Measurements from ENCODE around the gene UNC5CL.
A peak's percentile ranks its signal among the peaks of the same experiment; 100 is the strongest.

Gene UNC5CL, protein sequence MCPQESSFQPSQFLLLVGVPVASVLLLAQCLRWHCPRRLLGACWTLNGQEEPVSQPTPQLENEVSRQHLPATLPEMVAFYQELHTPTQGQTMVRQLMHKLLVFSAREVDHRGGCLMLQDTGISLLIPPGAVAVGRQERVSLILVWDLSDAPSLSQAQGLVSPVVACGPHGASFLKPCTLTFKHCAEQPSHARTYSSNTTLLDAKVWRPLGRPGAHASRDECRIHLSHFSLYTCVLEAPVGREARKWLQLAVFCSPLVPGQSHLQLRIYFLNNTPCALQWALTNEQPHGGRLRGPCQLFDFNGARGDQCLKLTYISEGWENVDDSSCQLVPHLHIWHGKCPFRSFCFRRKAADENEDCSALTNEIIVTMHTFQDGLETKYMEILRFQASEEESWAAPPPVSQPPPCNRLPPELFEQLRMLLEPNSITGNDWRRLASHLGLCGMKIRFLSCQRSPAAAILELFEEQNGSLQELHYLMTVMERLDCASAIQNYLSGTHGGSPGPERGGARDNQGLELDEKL

GRCh38 chr6:41039060-41039998 lies at the start of gene UNC5CL:
UNC5CL (minus strand) TSS chr6:41039221; CDS start chr6:41035074, 4,147 bp downstream.
- peak; percentile 55 for DNase-seq (ENCODE audit: low read depth)

GRCh38 chr6:41088451-41088850 lies 49.4 kb upstream of the UNC5CL start:
- no peak for DNase-seq (ENCODE audit: low read depth)

DNA sequence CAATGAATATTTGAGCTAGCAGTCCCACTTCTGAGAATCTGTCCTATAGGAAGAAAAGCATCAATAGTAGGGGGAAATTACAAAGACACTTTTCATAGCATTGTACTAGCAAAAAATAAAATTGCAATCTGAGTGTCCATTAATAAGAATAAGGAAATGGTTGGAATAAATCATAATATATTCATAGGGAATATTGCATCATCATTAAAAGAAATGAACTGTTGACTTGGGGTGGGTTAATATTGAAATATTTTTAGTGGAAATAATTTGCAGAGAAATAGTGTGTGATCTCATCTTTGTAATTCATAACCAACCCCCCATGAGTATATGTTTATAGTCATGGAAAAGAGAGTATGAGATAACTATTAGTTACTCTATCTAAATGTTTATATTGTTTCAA lies 46.2 kb upstream of the UNC5CL start:
- DNase-seq (ENCODE audit: low read depth): no peak

DNA sequence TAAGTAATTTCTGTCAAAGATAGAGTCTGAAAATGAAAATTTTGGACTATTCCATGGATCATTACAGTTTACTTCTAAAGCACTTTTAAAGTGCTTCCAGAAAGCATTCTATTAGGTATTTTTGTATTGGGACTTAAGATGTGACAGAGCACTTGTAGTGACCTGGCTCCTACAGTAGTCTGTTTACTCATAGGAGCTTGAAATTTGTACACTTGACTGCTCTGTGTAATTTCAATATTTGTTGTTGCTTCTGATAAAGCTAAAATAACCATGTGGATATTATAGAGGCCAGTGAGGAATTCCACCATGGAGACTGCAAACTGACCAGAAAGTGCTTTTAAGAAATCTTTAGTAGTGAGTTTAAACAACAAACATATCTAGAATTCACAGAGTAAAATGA lies 44.1 kb upstream of the UNC5CL start:
- no peak for DNase-seq (ENCODE audit: low read depth)

DNA sequence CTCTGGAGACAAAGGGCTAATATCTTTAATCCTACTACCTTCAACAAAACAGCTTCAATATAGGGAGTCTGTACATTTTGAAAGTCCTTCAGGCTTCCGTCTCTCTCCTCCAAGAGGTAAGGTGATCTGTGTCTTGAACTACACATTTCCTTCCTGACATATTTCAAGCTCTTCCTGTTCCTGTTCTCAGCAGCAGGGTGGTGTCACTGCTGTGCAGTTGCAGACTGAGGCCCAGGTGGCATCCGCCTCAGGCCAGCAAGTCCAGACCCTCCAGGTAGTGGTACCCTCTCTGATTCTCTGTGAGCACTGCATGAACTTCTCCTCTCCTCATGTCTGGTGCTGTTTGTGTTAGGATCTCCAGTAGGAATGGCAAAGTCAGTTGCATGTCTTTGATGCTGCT lies 41.6 kb upstream of the UNC5CL start:
- no peak for DNase-seq (ENCODE audit: low read depth)

DNA sequence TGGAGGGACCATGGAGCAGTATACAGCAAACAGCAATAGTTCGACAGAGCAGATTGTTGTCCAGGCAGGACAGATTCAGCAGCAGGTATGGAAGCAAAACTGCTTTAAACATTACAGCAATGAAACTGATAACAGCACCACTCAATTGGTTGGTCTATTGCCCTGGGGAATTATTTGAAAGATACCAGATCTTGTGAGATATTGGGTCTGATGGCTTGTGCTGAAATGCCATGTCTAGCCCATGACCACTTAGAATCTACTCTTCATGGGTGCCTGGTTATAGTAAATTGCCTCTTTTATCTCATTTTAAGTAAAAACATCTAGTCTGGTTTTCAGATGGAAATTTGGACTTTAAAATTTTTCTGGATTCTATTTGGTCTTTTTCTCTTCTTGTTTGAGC lies 40.1 kb upstream of the UNC5CL start:
- no peak for DNase-seq (ENCODE audit: low read depth)

DNA sequence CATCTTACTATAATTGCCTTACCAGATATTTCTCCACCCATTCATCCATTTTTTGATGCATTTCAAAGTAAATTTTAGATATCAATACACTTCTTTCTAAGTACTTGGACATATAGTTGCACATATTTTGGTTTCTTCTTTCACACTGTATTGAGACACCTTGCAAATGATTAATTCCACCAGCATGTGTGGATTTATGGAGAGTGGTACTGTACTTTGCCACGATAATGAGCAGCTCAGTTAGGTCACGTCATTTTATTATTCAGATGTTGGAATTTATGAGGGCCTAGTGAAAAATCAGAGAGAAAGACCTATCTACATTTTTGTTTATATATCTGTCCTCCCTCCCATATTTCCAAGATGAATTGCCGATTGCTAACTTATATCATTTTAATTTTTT lies 39.1 kb upstream of the UNC5CL start:
- no peak for DNase-seq (ENCODE audit: low read depth)

- DNase-seq (ENCODE audit: low read depth): no peak
Measured at GRCh38 chr6:41077536-41077935, 38.5 kb upstream of the UNC5CL start.

DNA sequence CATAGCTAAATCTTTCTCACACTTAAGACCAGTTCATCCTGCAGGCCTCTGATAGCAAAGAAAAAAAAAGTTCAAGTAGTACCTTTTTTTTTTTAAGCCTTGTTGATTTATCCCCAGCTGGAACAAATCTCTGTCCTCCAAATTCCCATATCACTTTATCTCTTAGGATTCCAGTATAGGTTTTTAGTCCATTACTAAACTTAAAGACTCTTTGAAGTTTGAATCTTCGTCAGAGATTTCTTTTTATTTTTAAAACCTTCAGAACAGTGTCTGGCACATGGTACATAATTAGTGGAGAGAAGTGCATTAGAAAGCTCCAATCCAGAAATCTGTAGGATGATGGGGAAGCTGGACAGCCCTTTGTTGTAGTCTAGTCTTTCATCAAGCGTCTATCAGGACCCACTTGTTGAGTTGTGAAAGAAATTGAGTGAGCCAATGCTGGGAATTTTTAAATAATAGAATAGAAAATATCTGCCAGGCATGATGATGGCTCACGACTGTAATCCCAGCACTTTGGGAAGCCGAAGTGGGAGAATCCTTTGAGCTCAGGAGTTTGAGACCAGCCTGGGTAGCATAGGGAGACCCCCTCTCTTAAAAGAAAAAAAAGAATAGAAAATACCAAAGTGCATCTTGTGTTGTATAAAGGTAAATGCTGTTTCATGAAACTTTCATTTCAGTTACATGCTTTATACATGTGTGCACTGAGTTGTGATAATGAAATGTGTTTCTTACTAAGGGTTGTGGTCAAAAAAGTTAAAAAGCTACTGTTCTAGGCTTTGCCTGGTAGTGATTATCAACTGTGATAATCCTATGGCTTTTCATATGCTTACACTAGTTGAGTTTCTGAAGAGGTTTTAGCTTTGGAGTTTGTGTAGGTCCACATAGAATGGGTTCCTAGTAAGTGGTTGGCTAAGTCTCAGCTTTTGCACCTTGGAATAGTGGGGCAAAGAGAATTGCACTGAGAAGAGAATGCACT lies 36.9 kb upstream of the UNC5CL start:
- no peak for DNase-seq (ENCODE audit: low read depth)

DNA sequence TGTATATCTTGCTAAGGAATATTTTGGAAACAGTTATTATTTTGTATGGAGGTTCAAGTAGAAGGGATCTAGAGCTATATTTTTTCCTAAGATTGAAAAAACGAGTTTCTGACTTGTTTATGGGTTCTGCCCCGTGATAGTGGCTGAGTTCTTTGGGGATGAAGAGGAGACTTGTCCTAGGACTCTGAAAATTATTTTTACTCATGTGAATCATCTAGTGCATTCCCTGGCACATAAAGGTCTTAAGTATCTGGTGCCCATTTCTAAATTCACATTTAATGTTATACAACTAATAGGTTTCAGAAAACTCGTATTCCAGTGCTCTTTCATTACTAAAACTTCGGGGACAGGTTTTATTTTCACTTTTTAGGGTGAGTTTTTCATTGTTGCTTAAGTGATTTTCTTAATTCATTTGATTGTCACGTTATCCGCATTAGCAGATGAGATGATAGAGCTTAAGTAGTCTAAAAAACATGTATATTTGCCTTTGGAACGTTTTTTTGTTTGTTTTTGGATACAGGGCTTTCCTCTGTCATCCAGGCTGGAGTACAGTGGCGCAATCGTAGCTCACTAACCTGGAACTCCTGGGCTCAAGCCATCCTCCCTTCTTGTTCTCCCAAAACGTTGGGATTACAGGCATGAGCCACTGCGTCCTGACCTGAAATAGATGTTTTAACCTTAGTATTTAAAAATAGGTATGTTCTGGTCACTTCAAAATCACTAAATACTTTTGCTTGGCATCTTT lies 35.8 kb upstream of the UNC5CL start:
- peak; percentile 12 for DNase-seq (ENCODE audit: low read depth)

DNA sequence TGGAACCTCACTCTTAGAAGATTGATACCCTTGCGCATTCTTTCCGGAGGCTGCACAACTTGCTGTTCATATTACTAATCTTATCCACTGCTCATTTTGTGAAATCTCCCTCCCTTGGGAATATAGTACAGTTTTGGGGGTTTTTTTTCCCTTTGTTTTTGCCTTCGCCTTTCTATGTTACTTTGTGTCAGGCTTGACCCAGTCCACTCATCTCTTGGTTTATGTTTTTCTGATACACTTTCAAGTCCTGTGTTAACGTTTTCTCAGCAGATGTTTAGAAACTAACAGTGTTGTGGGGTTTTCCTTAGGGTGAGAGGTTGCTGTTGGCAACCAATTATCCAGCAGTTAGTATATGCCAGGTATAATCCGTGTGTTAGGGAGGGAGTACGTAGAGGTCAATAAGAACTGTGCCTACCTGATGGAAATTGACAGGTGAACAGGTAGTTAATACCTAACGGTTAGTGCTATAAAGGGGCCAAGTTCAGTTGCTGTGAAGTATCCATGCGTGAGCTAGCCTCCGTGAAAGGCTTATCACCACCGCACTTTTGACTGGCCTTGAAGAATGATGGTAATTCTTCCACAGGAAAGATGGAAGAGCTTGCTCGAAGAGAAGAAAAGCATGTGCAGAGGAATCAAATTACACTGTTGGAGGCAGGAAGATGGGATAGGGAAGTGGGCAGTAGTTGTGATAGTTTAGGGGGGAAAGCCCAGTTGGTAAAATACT lies 35.1 kb upstream of the UNC5CL start:
- DNase-seq (ENCODE audit: low read depth): peak; percentile 46

GRCh38 chr6:41073203-41073967 lies 34.4 kb upstream of the UNC5CL start:
- DNase-seq (ENCODE audit: low read depth): peak; percentile 88

- DNase-seq (ENCODE audit: low read depth): no peak
Measured at GRCh38 chr6:41072836-41073202, 33.8 kb upstream of the UNC5CL start, which contains the start of gene NFYA. NFYA (plus strand) TSS chr6:41072974; CDS start chr6:41079090, 6,116 bp downstream.

- DNase-seq (ENCODE audit: low read depth): peak; percentile 99
Measured at GRCh38 chr6:41071923-41072835, 33.2 kb upstream of the UNC5CL start, which contains the start of gene OARD1. OARD1 (minus strand) TSS chr6:41072356; CDS start chr6:41071634, 722 bp downstream.

DNA sequence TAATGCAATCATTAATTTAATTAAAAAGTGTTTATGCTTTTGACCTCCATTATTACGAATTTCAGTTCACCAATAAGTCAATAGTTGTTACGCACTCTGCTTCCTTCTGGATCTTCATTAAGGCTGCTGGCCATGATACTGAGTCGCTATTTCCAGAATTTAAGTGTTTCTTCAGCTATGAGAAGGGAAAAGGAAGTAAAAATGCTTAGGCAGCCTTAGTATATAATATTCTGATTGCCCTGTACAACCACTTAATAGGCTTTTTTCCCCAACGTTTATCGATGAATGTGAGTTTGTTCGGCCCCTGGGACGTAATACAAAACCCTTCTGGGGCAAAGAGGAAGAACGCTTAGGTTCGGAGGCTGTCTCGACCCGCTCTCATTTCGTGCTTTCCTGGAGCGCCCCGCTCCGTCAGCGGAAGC lies 32.5 kb upstream of the UNC5CL start:
- DNase-seq (ENCODE audit: low read depth): no peak

GRCh38 chr6:41066867-41067304 lies 27.9 kb upstream of the UNC5CL start:
- DNase-seq (ENCODE audit: low read depth): peak; percentile 81

DNA sequence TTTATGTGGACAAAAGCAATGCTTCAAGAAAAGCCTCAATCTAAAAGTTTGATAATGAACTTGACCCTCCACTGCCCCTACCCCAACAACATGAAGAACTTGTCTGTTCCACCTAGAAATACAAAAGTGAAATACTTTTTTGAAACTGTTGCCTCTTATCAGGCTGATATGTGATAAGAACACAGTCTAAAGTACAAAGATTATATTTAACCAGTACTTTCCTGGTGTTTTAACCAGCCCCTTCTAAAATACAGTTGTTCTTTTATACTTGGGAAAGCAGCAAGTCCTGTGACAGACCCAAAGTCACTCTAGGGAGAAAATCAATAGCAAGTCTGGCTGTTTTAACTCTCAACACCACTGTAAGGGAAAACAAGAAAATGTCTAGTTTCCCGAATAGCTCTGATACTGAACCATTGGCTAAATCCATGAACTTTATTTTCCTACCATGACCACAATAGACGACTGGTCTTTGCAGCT lies 26.6 kb upstream of the UNC5CL start:
- no peak for DNase-seq (ENCODE audit: low read depth)

- DNase-seq (ENCODE audit: low read depth): no peak
Measured at GRCh38 chr6:41064841-41065240, 25.8 kb upstream of the UNC5CL start.
